GM23248 (cell line): ENCODE results near the gene DIAPH1. TPM values are rescaled to one million over a fixed set of nuclear protein-coding genes. Genes with fewer than 3 reads are reported as not detected.

Experiments used
- DNase-seq: peaks from one replicate; pipeline ENCODE4 v3.0.0-alpha.2; 2015
- H2AFZ ChIP-seq: fragments of 200-600 bp; sonication (generic); 2 replicates; pipeline ENCODE4 v1.6.1; 2016; ENCODE audit warnings: antibody characterized with exemption
- H3F3A ChIP-seq: fragments of 200-600 bp; sonication (generic); 2 replicates; pipeline ENCODE4 v1.6.1; 2016; ENCODE audit warnings: mild to moderate bottlenecking, antibody characterized with exemption, mixed run types; ENCODE audit not compliant: insufficient read depth
- H3K27ac ChIP-seq: fragments of 200-600 bp; sonication (generic); 2 replicates; pipeline ENCODE4 v1.5.1; 2016; ENCODE audit warnings: mild to moderate bottlenecking
- H3K27me3 ChIP-seq: fragments of 200-600 bp; sonication (generic); replicated peaks from 2 replicates; pipeline ENCODE4 v1.6.1; 2016; ENCODE audit warnings: mild to moderate bottlenecking; ENCODE audit not compliant: insufficient read depth
- H3K36me3 ChIP-seq: fragments of 200-600 bp; sonication (generic); 2 replicates; pipeline ENCODE4 v1.6.1; 2016; ENCODE audit warnings: low read depth, mild to moderate bottlenecking
- H3K4me1 ChIP-seq: fragments of 200-600 bp; sonication (generic); 2 replicates; pipeline ENCODE4 v1.6.1; 2016; ENCODE audit warnings: mild to moderate bottlenecking; ENCODE audit not compliant: insufficient read depth
- H3K4me2 ChIP-seq: fragments of 200-600 bp; sonication (generic); one replicate; pipeline ENCODE4 v1.6.1; 2016; ENCODE audit warnings: mild to moderate bottlenecking; ENCODE audit not compliant: unreplicated experiment
- H3K4me3 ChIP-seq: fragments of 200-600 bp; sonication (generic); 2 replicates; pipeline ENCODE4 v1.5.1; 2016; ENCODE audit warnings: mild to moderate bottlenecking
- H3K79me2 ChIP-seq: fragments of 200-600 bp; sonication (generic); 2 replicates; pipeline ENCODE4 v1.6.1; 2016; ENCODE audit warnings: mild to moderate bottlenecking; ENCODE audit not compliant: insufficient read depth
- H3K9ac ChIP-seq: fragments of 200-600 bp; sonication (generic); 2 replicates; pipeline ENCODE4 v1.6.1; 2016; ENCODE audit warnings: mild to moderate bottlenecking
- H3K9me2 ChIP-seq: fragments of 200-600 bp; sonication (generic); 2 replicates; pipeline ENCODE4 v1.6.1; 2016; ENCODE audit warnings: mixed run types, mild to moderate bottlenecking, moderate library complexity; ENCODE audit not compliant: insufficient read depth
- H3K9me3 ChIP-seq: fragments of 200-600 bp; sonication (generic); one replicate; pipeline ENCODE4 v1.6.1; 2017; ENCODE audit warnings: low read depth
- H4K20me1 ChIP-seq: fragments of 200-600 bp; sonication (generic); 2 replicates; pipeline ENCODE4 v1.6.0; 2016; ENCODE audit not compliant: insufficient read depth
- EZH2 ChIP-seq: fragments of 200-600 bp; sonication (generic); IDR thresholded peaks from 2 replicates; pipeline ENCODE4 v1.6.1; 2018; ENCODE audit warnings: antibody characterized with exemption, mild to moderate bottlenecking; ENCODE audit not compliant: insufficient read depth, poor library complexity, severe bottlenecking
- EZH2phosphoT487 ChIP-seq: fragments of 200-600 bp; sonication (generic); IDR thresholded peaks from 2 replicates; pipeline ENCODE4 v1.6.1; 2018; ENCODE audit warnings: antibody characterized with exemption, moderate library complexity, mild to moderate bottlenecking, low read depth; ENCODE audit not compliant: insufficient read depth
- WGBS, 2 experiments: methylation state at CpG; one replicate each; pipeline ENCODE4 v1.1.6; 2015 to 2017; ENCODE audit warnings: low lambda C conversion rate in 2 of 2, low coverage in 1 of 2; ENCODE audit errors: missing lambda C conversion rate in 2 of 2; 5-methylcytosine and 5-hydroxymethylcytosine counted together
- in situ Hi-C: fragments of 300-500 bp; cut with MboI; formaldehyde crosslinking; loops from 2 replicates; pipeline ENCODE4 v1.15.0; 2020
- polyA plus RNA-seq: library from polyadenylated mRNA; unstranded; fragments of >200 nt; fragmentation: Nextera tagmentation; extraction: Ambion mirVana; gene quantifications from 2 replicates; pipeline ENCODE4 v1.2.1, GENCODE V29; 2016
- total RNA-seq: library from RNA; depleted of rRNA; stranded (reverse); fragments of >200 nt; shearing (Covaris generic); gene quantifications from 2 replicates; pipeline ENCODE4 v1.2.3, GENCODE V29; 2014

DIAPH1 gene
- total and polyA plus RNA-seq, 2 experiments from 2014 or later = 26.0 to 34.4 TPM

DNA sequence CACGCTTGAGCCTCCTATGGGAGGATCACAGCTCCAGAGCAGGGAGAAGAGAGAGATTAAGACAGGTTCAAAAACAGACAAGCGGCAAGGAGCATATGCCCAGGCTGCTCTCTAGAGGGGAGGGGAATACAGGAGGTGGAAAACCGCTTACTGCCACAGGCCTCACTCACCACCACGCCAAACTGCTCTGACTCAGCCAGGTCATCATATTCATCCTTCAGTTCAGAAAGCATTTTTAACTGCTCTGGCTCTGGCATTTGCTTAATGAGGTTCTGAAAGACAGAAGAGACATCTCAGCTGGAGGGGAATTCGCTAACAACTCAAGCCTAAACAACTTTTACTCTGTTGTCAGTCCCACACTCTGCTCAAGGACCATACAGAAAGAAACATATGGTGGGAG is 89.8 kb downstream of the DIAPH1 start:
- 0 out of 2 replicates have a peak, but pooled peaks cover 6% of the 10 kb centered on the region for H3K79me2 ChIP-seq
- H3K27ac ChIP-seq = peak overlapping the region; percentile 90
- H3F3A ChIP-seq = peaks cover 65% of the 10 kb centered on the region
- no peaks in the 10 kb centered on the region for H3K9me3 ChIP-seq
- DNase-seq = peak; percentile 85
- peak overlapping the region; percentile 42 for H2AFZ ChIP-seq
- H3K4me2 ChIP-seq = peak overlapping the region; percentile 72
- no peaks in the 10 kb centered on the region for H3K27me3 ChIP-seq
- H3K4me1 ChIP-seq = peaks cover 48% of the 10 kb centered on the region
- H3K36me3 ChIP-seq = peaks cover 7% of the 10 kb centered on the region
- in situ Hi-C loops = no loop called here
- 8 to 12% methylated on average over 5 of the region's 5 CpGs for WGBS, 2 experiments
- peak overlapping the region; percentile 13 for H3K4me3 ChIP-seq
- no peaks in the 10 kb centered on the region for H3K9me2 ChIP-seq
- H3K9ac ChIP-seq = peak overlapping the region; percentile 63
- no peak for TF ChIP-seq EZH2
- no peak for TF ChIP-seq EZH2phosphoT487
- no peaks in the 10 kb centered on the region for H4K20me1 ChIP-seq

DNA sequence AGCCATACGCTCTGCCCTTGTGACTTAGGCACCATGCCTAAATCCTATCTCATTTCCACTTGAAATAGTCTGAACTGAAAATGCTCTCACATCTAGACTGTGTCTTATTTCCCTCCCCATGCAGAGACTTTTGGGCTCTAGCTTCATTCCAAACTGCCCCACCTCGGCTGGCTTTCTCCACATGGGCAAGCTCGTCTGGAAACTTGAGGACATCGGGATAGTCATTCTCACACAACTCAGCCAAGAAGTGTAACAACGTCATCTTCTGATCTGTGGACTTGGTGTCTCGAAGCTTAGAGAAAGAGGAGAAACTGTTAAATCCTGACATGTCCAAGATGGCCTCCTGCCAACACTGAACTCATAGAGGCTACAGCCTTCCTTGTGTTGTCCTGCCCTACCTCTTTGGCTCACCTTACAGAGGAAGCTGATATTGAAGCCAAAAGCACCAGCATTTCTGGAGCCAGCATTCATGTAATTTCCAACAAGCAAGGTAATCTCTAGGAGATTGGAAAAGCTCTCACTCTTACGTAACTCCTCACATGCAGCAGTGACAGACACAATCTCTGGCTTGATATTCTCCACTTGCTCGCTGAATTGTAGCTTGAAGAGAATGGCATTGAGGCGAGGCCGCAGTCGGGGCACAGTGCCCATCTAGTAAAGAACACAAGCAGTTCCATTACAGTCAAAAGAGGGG is 90.4 kb downstream of the DIAPH1 start:
- Histone ChIP-seq H3K27me3 (no peaks in the 10 kb centered on the region), H3F3A (peaks cover 68% of the 10 kb centered on the region), H3K4me3 (peak overlapping the region; percentile 13; the same call in 1 of the 2 replicates), H3K27ac (peak overlapping the region; percentile 90), H3K4me1 (peaks cover 51% of the 10 kb centered on the region), H2AFZ (peak overlapping the region; percentile 42), H3K9ac (peak overlapping the region; percentile 63), H3K4me2 (peak overlapping the region; percentile 72), H3K9me3 (no peaks in the 10 kb centered on the region), H3K36me3 (peaks cover 9% of the 10 kb centered on the region), H3K79me2 (0 out of 2 replicates have a peak, but pooled peaks cover 7% of the 10 kb centered on the region), H3K9me2 (no peaks in the 10 kb centered on the region), H4K20me1 (no peaks in the 10 kb centered on the region)
- TF ChIP-seq EZH2 (no peak), EZH2phosphoT487 (no peak)
- in situ Hi-C loops = no loop called here
- 19 to 21% methylated on average over 11 of the region's 11 CpGs for WGBS, 2 experiments
- peak; percentile 82 for DNase-seq

DNA sequence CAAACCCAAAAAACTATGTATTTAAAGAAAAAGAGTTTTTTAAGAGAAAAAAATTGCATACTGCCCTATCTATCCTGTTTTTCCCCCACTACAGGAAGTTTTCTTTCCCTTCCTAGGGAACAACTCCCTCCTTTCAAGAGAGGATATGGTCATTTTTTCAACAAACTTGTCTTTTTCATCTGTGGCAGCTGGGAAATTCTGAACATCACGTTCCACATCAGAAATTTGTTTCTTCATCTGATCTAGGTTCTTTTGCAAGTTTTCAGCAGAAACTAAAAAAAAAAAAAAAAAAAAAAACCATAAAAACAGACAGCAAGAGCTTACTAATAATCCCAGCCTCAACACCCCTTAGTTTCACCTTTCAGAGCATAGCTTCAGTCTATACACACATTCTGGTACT is 91.4 kb downstream of the DIAPH1 start:
- H3K9me2 ChIP-seq = no peaks in the 10 kb centered on the region
- 15 to 18% methylated on average over 1 of the region's 1 CpG for WGBS, 2 experiments
- no peak overlapping the region for H3K9ac ChIP-seq
- peaks cover 75% of the 10 kb centered on the region for H3F3A ChIP-seq
- peaks cover 53% of the 10 kb centered on the region for H3K4me1 ChIP-seq
- H3K4me2 ChIP-seq = no peak overlapping the region
- no peak overlapping the region; the same call in 1 of the 2 replicates for H3K27ac ChIP-seq
- 0 out of 2 replicates have a peak, but pooled peaks cover 11% of the 10 kb centered on the region for H3K79me2 ChIP-seq
- H4K20me1 ChIP-seq = no peaks in the 10 kb centered on the region
- H3K27me3 ChIP-seq = no peaks in the 10 kb centered on the region
- H2AFZ ChIP-seq = no peak overlapping the region
- H3K9me3 ChIP-seq = no peaks in the 10 kb centered on the region
- TF ChIP-seq EZH2 (no peak), EZH2phosphoT487 (no peak)
- H3K4me3 ChIP-seq = no peak overlapping the region
- 0 out of 2 replicates have a peak, but pooled peaks cover 4% of the 10 kb centered on the region for H3K36me3 ChIP-seq
- no peak for DNase-seq
- in situ Hi-C loops = no loop called here

DNA sequence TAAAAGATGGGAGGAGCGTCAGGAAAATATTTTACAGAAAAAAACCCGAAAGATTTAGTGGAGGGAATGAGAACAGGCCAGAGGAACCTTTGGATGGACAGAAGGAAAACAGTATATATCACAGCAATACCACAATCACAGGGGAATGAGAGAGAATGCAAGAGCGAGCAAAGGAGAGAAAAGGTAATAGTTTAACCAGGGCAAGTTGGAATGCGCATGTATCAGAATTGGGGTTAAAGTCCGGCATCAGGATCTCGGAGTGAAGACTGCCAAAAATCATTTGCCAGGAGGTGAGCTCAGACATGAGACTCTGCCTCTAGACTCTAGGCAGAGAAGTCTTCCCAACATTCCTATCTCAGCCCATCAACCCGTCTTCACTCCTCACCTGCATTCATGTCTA is 93.1 kb downstream of the DIAPH1 start:
- H3K36me3 ChIP-seq = 0 out of 2 replicates have a peak, but pooled peaks cover 4% of the 10 kb centered on the region
- peaks cover 83% of the 10 kb centered on the region for H3F3A ChIP-seq
- 0 out of 2 replicates have a peak, but pooled peaks cover 7% of the 10 kb centered on the region for H3K79me2 ChIP-seq
- TF ChIP-seq EZH2phosphoT487 (no peak), EZH2 (no peak)
- H2AFZ ChIP-seq = peak overlapping the region; percentile 57
- peak overlapping the region; percentile 75 for H3K9ac ChIP-seq
- DNase-seq = peak; percentile 37
- peaks cover 68% of the 10 kb centered on the region for H3K4me1 ChIP-seq
- H3K27me3 ChIP-seq = no peaks in the 10 kb centered on the region
- H3K4me3 ChIP-seq = peak overlapping the region; percentile 58
- peak overlapping the region; percentile 92 for H3K27ac ChIP-seq
- no peaks in the 10 kb centered on the region for H3K9me3 ChIP-seq
- WGBS, 2 experiments = 29% methylated on average over 7 of the region's 7 CpGs
- H4K20me1 ChIP-seq = no peaks in the 10 kb centered on the region
- in situ Hi-C loops = no loop called here
- H3K9me2 ChIP-seq = no peaks in the 10 kb centered on the region
- peak overlapping the region; percentile 96 for H3K4me2 ChIP-seq
